NCI-H748 treated with DMSO at 0.1 percent for 48 hours (cell line): Measurements from ENCODE around the gene TMEM252.

Source experiments
- DNase-seq: peaks from one replicate; lab custom pipeline; 2025; lab: John Stamatoyannopoulos, UW

Gene TMEM252

GRCh38 chr9:68540712-68541535, at the start of gene TMEM252:
TMEM252 (minus strand) TSS chr9:68540883; CDS start chr9:68540814, 69 bp downstream.
- no peak for DNase-seq

GRCh38 chr9:68585034-68585761, 44.5 kb upstream of the TMEM252 start:
- DNase-seq = peak; percentile 50

- peak; percentile 82 for DNase-seq
Observed at GRCh38 chr9:68584189-68585033, 43.7 kb upstream of the TMEM252 start.

GRCh38 chr9:68581696-68582095, 41.0 kb upstream of the TMEM252 start:
- DNase-seq = no peak

- DNase-seq = no peak
Observed at GRCh38 chr9:68577774-68578591, 37.3 kb upstream of the TMEM252 start.

GRCh38 chr9:68575817-68576216, 35.1 kb upstream of the TMEM252 start:
- DNase-seq = no peak

GRCh38 chr9:68574150-68574549, 33.5 kb upstream of the TMEM252 start:
- DNase-seq = no peak

- no peak for DNase-seq
Observed at GRCh38 chr9:68567565-68567964, 26.9 kb upstream of the TMEM252 start.

- no peak for DNase-seq
Observed at GRCh38 chr9:68562461-68562860, 21.8 kb upstream of the TMEM252 start.

GRCh38 chr9:68560071-68560844, 19.6 kb upstream of the TMEM252 start:
- peak; percentile 15 for DNase-seq

- DNase-seq = no peak
Observed at GRCh38 chr9:68558545-68558944, 17.9 kb upstream of the TMEM252 start.

GRCh38 chr9:68555437-68556150, 14.9 kb upstream of the TMEM252 start:
- DNase-seq = no peak

GRCh38 chr9:68552700-68553476, 12.2 kb upstream of the TMEM252 start:
- DNase-seq = no peak

- no peak for DNase-seq
Observed at GRCh38 chr9:68551191-68551590, 10.5 kb upstream of the TMEM252 start.

- no peak for DNase-seq
Observed at GRCh38 chr9:68548241-68548640, 7.6 kb upstream of the TMEM252 start.

GRCh38 chr9:68547417-68547816, 6.7 kb upstream of the TMEM252 start:
- DNase-seq = no peak

GRCh38 chr9:68546596-68547390, 6.1 kb upstream of the TMEM252 start:
- no peak for DNase-seq

GRCh38 chr9:68545033-68545705, 4.5 kb upstream of the TMEM252 start:
- no peak for DNase-seq
